Body of pancreas (tissue), 4 donors: ENCODE measurements around the gene ELK4. TPM values are rescaled to one million over a fixed set of nuclear protein-coding genes. Genes with fewer than 3 reads are reported as not detected.

Source experiments
- ATAC-seq: fragments of 150-250 bp; one replicate; pipeline ENCODE4 v1.9.1; 2016
- DNase-seq, 4 donors: peaks; one replicate each; pipeline ENCODE4 v3.0.0-alpha.2; 2019
- H3K27ac ChIP-seq, 4 donors: fragments of 200-600 bp; sonication (generic); 1 replicate in 3 of 4; 2 replicates in 1 of 4; pipeline versions ENCODE4 v1.5.1 to v1.6.1; 2016 to 2019; ENCODE audit warnings: mild to moderate bottlenecking in 1 of 4, mixed read lengths in 1 of 4, moderate library complexity in 1 of 4
- H3K27me3 ChIP-seq, 2 donors: fragments of 200-600 bp; sonication (generic); one replicate each; pipeline ENCODE4 v1.6.0; 2016; ENCODE audit warnings: mild to moderate bottlenecking in 1 of 2
- H3K36me3 ChIP-seq, 2 donors: fragments of 200-600 bp; sonication (generic); replicated peaks in 1 of 2; 2 replicates each; pipeline ENCODE4 v1.5.1; 2016; ENCODE audit warnings: low read depth in 2 of 2; ENCODE audit not compliant: insufficient read depth in 1 of 2
- H3K4me1 ChIP-seq: fragments of 200-600 bp; sonication (generic); one replicate; pipeline ENCODE4 v1.6.0; 2016
- H3K4me3 ChIP-seq, 2 donors: fragments of 200-600 bp; sonication (generic); 1 replicate in 1 of 2; 2 replicates in 1 of 2; pipeline ENCODE4 v1.5.1; 2016 to 2019
- H3K9me3 ChIP-seq, 3 donors: fragments of 200-600 bp; sonication (generic); 1 replicate in 2 of 3; 2 replicates in 1 of 3; pipeline ENCODE4 v1.5.1; 2016
- CTCF ChIP-seq, 7 experiments: fragments of 450-650 bp in 4 of 7; fragments of 200-600 bp in 3 of 7; sonication (generic) in 3 of 7; IDR thresholded peaks; one replicate each; pipeline ENCODE4 v1.5.1; 2016 to 2019; ENCODE audit warnings: antibody characterized with exemption in 7 of 7
- POLR2A ChIP-seq, 3 donors: fragments of 450-650 bp; IDR thresholded peaks; one replicate each; pipeline ENCODE4 v1.6.1; 2016; ENCODE audit warnings: antibody characterized with exemption in 3 of 3, mild to moderate bottlenecking in 2 of 3
- WGBS, 2 donors: methylation state at CpG; one replicate each; pipeline ENCODE4 v1.1.5; 2017; 5-methylcytosine and 5-hydroxymethylcytosine counted together
- intact Hi-C: fragments of 100-400 bp; cut with DNase I; formaldehyde crosslinking; loops from one replicate; pipeline ENCODE4 v1.15.1; 2023
- total RNA-seq, 2 donors: library from RNA; depleted of rRNA; stranded (reverse); fragments of >200 nt; gene quantifications; one replicate each; pipeline ENCODE4 v1.1.0, GENCODE V29; 2016

ELK4 gene
- total RNA-seq, 2 donors from 2014 or later: 16.6 to 17.8 TPM

- no peaks in the 10 kb centered on the region for H3K36me3 ChIP-seq
- peak overlapping the region in 1 of 4 donors; percentile 41 for H3K27ac ChIP-seq
- no peak for TF ChIP-seq POLR2A (IDR thresholded peaks at IDR 0.05)
- TF ChIP-seq CTCF (IDR thresholded peaks at IDR 0.05): no peak
- no peak overlapping the region for H3K4me3 ChIP-seq
- ATAC-seq: no peak
- intact Hi-C loops: no loop called here
- H3K4me1 ChIP-seq: peaks cover 17% of the 10 kb centered on the region
- DNase-seq: peak in 1 of 4 donors; percentile 8
- WGBS, 2 donors: 79 to 80% methylated on average over 17 to 20 of the region's 22 CpGs
- H3K9me3 ChIP-seq: no peaks in the 10 kb centered on the region
- no peaks in the 10 kb centered on the region for H3K27me3 ChIP-seq
These were observed 54.7 kb downstream of the ELK4 start for GRCh38 chr1:205576805-205577761.

GRCh38 chr1:205576011-205576410 is 55.8 kb downstream of the ELK4 start:
- Histone ChIP-seq H3K9me3 (no peaks in the 10 kb centered on the region), H3K4me3 (no peak overlapping the region), H3K27ac (peak overlapping the region in 2 of 4 donors; percentile 47), H3K36me3 (no peaks in the 10 kb centered on the region), H3K27me3 (no peaks in the 10 kb centered on the region), H3K4me1 (peaks cover 15% of the 10 kb centered on the region)
- TF ChIP-seq CTCF (IDR thresholded peaks at IDR 0.05) (no peak), POLR2A (IDR thresholded peaks at IDR 0.05) (no peak)
- peak in 2 of 4 donors; percentile 38 to 50 for DNase-seq
- intact Hi-C loops: no loop called here
- 71 to 74% methylated on average over 3 of the region's 3 CpGs for WGBS, 2 donors
- peak; percentile 48 for ATAC-seq

- Histone ChIP-seq H3K27me3 (no peaks in the 10 kb centered on the region), H3K36me3 (no peaks in the 10 kb centered on the region), H3K4me3 (no peak overlapping the region), H3K27ac (peak overlapping the region in 3 of 4 donors; percentile 12 to 47 (median 47)), H3K9me3 (no peaks in the 10 kb centered on the region), H3K4me1 (peaks cover 15% of the 10 kb centered on the region)
- ATAC-seq (peak; percentile 47), DNase-seq (no peak)
- intact Hi-C loops: no loop called here
- TF ChIP-seq CTCF (IDR thresholded peaks at IDR 0.05) (no peak), POLR2A (IDR thresholded peaks at IDR 0.05) (no peak)
- 29 to 43% methylated on average over 1 of the region's 1 CpG for WGBS, 2 donors
These were observed 56.4 kb downstream of the ELK4 start for GRCh38 chr1:205575294-205575885.

GRCh38 chr1:205572421-205572820 is 59.4 kb downstream of the ELK4 start:
- peaks cover 18% of the 10 kb centered on the region for H3K4me1 ChIP-seq
- 79 to 100% methylated on average over 1 of the region's 1 CpG for WGBS, 2 donors
- ATAC-seq (no peak), DNase-seq (no peak)
- no peaks in the 10 kb centered on the region for H3K9me3 ChIP-seq
- H3K36me3 ChIP-seq: no peaks in the 10 kb centered on the region
- no peak overlapping the region for H3K4me3 ChIP-seq
- intact Hi-C loops: no loop called here
- no peaks in the 10 kb centered on the region for H3K27me3 ChIP-seq
- H3K27ac ChIP-seq: no peak overlapping the region
- no peak for TF ChIP-seq CTCF (IDR thresholded peaks at IDR 0.05)
- no peak for TF ChIP-seq POLR2A (IDR thresholded peaks at IDR 0.05)
